ENCODE results near the gene JAM3. TPM values are rescaled to one million over a fixed set of nuclear protein-coding genes. Genes with fewer than 3 reads are reported as not detected.

Gene JAM3
- total and polyA plus RNA-seq, 2 of the 8 experiments (the other 6 are each of a cell fraction or from before 2014, with no cell fraction given), result 19.6 to 42.8 TPM

GRCh38 chr11:134082990-134083389 lies 14.1 kb downstream of the JAM3 start:
- no peak overlapping the region for H2AK5ac ChIP-seq (ENCODE audit: low read depth, low read length)
- H3K14ac ChIP-seq (ENCODE audit: insufficient read length), result no peak overlapping the region
- H4K91ac ChIP-seq (replicated peaks; ENCODE audit: insufficient read length, low read length), result no peak overlapping the region
- no peak overlapping the region for H3K4me3 ChIP-seq (ENCODE audit: extremely low read depth in 1 of 4, insufficient read depth in 2 of 4, low read depth in 3 of 4, low read length in 4 of 4)
- no peak for FAIRE-seq
- H3K27me3 ChIP-seq (replicated peaks in 1 of 4; ENCODE audit: control insufficient read depth in 3 of 4, extremely low read depth in 1 of 4, insufficient read depth in 3 of 4, low read length in 3 of 4), result peaks cover 0 to 1% (median 0%) of the 10 kb centered on the region in 4 experiments; a peak in 1 of 7 replicates
- H3K4me2 ChIP-seq (ENCODE audit: insufficient read depth in 1 of 2, low read depth in 2 of 2, low read length in 2 of 2), result no peak overlapping the region
- H2BK5ac ChIP-seq (ENCODE audit: low read depth, low read length), result no peak overlapping the region
- H4K20me1 ChIP-seq (replicated peaks in 1 of 2; ENCODE audit: control insufficient read depth in 1 of 2, insufficient read depth in 2 of 2, low read length in 2 of 2), result peaks cover 0 to 2% of the 10 kb centered on the region in 2 experiments
- peaks cover 0 to 2% (median 0%) of the 10 kb centered on the region in 4 experiments; a peak in 2 of 8 replicates for H3K36me3 ChIP-seq (ENCODE audit: control insufficient read depth in 2 of 4, insufficient read depth in 4 of 4, low read length in 3 of 4)
- H2BK20ac ChIP-seq (ENCODE audit: low read length), result no peak overlapping the region
- no peak overlapping the region for H2BK15ac ChIP-seq (ENCODE audit: low read length)
- no peak overlapping the region for H2AFZ ChIP-seq (ENCODE audit: low read length)
- DNase-seq (ENCODE audit: low read depth in 1 of 2, low spot score in 2 of 2), result no peak
- H4K5ac ChIP-seq (ENCODE audit: insufficient read length, low read depth, low read length), result no peak overlapping the region
- H3K18ac ChIP-seq (ENCODE audit: extremely low read depth, low read length), result no peak overlapping the region
- peaks cover 4% of the 10 kb centered on the region; the same call in 1 of the 2 replicates for H3K79me1 ChIP-seq (ENCODE audit: low read depth, low read length)
- no peak overlapping the region for H3K4ac ChIP-seq (replicated peaks; ENCODE audit: insufficient read length, low read depth, low read length)
- peaks cover 0 to 25% of the 10 kb centered on the region in 2 experiments; a peak in 1 of 4 replicates for H3K79me2 ChIP-seq (ENCODE audit: control insufficient read depth in 1 of 2, insufficient read depth in 2 of 2, low read length in 2 of 2)
- H4K8ac ChIP-seq (ENCODE audit: extremely low read depth, insufficient read depth, low read length), result no peak overlapping the region
- H2BK120ac ChIP-seq (replicated peaks; ENCODE audit: low read depth, low read length), result no peak overlapping the region
- no peak overlapping the region for H3K9ac ChIP-seq (replicated peaks in 1 of 4; ENCODE audit: extremely low read depth in 1 of 4, low read depth in 3 of 4, low read length in 3 of 4)
- peaks cover 0 to 1% (median 0%) of the 10 kb centered on the region in 4 experiments; a peak in 1 of 7 replicates for H3K4me1 ChIP-seq (replicated peaks in 1 of 4; ENCODE audit: control insufficient read depth in 3 of 4, insufficient read depth in 4 of 4, low read length in 3 of 4)
- H3K56ac ChIP-seq (replicated peaks; ENCODE audit: insufficient read length, low read depth, low read length), result no peak overlapping the region
- peaks cover 13 to 18% of the 10 kb centered on the region in 2 experiments; a peak in 3 of 4 replicates for H3K9me3 ChIP-seq (ENCODE audit: insufficient read depth in 2 of 2, low read depth in 1 of 2, low read length in 1 of 2)
- WGBS, 2 experiments (ENCODE audit: extremely low coverage in 1 of 2, insufficient coverage in 1 of 2, insufficient read length in 1 of 2, insufficient replicate concordance in 2 of 2, low coverage in 1 of 2, low lambda C conversion rate in 2 of 2, missing lambda C conversion rate in 1 of 2), result 79% methylated on average over 2 of the region's 2 CpGs; no CpG with 5 or more reads in 1 of the 2 experiments
- no peak overlapping the region for H2BK12ac ChIP-seq (ENCODE audit: low read depth, low read length)
- H3K23ac ChIP-seq (ENCODE audit: insufficient read length), result no peak overlapping the region
- no peak for TF ChIP-seq SRF (IDR thresholded peaks at IDR 0.05; ENCODE audit: low read depth, low read length)
- POLR2A ChIA-PET (ENCODE audit: partially characterized antibody), result no interaction called here
- CTCF ChIA-PET (ENCODE audit: partially characterized antibody), result interaction anchor here (1.5 to 2.1 kb wide), 3 partner anchors 13 to 20 kb away, joined by 5 to 10 read pairs (median 5); no protein-coding TSS in a partner anchor
- H3K23me2 ChIP-seq (ENCODE audit: low read depth, low read length), result no peaks in the 10 kb centered on the region
- H3K27ac ChIP-seq (ENCODE audit: low read depth, low read length), result no peak overlapping the region

Measured in H1 (cell line).